HG02938 (cell line): ENCODE data around the gene IL16.
"Not testable (repeated sequence)": the region's sequence is repeated elsewhere in the genome, so short reads cannot be mapped to it uniquely, and the experiment has no call there.

Experiments
- ATAC-seq: cut with Tn5 transposase; IDR thresholded peaks from one replicate; pipeline ENCODE4 v1.9.1; 2021; ENCODE audit warnings: mild to moderate bottlenecking, moderate library complexity; ENCODE audit not compliant: unreplicated experiment

Gene IL16

DNA sequence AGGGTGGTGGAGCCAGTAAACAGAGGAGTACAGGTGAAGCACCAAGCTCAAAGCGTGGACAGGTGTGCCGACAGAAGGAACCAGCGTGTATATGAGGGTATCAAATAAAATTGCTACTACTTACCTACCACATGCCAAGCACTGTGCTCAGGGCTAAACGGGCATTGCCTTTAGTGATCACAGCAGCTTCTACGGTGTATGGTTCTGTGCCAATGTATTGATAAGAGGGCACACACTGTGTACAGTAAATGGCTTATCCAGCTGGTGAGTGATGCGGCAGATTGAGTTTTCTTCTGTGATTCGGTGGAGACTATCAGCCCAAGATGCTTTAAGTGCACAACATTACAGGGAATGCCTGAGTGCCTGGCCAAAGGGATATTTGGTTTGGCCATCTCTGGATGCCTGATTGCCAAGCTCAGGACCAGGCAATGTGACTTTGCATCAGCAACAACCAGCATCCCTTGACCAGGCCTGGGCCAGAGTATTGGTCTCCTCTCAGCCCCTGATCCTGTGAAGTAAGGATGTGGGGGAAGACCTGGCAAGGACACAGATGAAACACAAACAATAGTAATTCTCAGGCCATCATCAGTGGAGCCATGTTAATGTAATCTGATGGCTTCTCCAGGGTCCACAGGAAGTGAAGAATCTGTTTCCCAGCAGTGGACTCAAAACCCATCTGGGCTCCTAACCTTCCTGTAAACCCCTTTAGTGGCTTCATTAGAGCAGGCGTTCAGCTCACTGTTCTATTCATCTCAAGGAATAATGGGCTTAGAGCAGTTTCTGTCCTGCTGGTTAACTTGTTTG lies 113.2 kb downstream of the IL16 start:
- ATAC-seq = no peak

DNA sequence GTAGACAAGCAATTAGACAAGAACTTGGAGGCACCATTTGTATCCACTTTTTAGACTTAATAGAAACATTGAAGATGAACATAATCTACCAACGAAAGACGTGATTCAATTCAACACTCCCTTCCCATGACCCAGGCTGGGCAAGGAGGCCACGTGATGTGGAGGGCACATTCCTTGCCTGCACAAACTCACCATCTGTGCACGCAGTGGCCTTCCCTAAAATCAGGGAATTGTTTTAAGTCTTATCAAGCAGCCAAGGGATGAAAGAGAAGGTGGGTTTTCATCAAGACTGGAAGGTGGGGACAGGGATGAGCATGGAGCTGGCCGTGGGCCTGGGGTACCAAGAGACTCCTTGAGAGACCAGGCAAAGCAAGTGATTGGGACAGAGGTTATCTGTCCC lies 113.8 kb downstream of the IL16 start:
- no peak for ATAC-seq

DNA sequence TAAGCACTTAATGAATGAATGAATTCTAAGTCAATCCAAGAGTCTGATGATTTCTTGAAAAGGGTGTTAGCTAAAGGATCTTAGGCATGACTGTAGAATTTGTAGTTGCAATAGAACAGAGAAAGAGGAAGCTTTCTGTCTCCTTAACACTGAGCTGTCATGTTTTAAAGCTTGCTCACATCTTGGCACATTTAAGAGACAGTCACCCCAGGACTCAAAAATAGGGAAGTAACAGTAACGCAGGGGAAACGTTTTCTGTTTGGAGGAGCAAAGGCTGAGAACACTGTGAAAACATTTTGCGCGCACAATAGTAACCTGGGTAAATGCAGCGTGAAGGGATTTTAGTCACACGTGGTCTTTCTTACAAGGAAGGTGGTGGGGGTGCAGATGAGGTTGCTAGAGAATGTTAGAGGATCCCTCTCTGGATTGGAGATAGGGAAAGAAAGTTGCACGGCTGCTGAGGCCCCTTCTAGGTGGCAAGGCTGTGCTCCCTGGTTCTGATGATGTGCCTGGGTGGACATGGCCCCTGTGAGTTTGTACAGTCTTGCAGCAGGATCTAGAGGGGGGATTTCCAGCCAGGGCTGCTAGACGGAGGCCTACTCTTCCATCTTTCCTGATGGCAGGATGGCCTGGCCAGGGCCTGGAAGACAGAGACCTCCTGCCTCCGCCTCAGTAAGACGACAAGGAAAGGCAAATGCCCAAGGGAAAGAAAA lies 115.2 kb downstream of the IL16 start:
- peak; percentile 61 for ATAC-seq

DNA sequence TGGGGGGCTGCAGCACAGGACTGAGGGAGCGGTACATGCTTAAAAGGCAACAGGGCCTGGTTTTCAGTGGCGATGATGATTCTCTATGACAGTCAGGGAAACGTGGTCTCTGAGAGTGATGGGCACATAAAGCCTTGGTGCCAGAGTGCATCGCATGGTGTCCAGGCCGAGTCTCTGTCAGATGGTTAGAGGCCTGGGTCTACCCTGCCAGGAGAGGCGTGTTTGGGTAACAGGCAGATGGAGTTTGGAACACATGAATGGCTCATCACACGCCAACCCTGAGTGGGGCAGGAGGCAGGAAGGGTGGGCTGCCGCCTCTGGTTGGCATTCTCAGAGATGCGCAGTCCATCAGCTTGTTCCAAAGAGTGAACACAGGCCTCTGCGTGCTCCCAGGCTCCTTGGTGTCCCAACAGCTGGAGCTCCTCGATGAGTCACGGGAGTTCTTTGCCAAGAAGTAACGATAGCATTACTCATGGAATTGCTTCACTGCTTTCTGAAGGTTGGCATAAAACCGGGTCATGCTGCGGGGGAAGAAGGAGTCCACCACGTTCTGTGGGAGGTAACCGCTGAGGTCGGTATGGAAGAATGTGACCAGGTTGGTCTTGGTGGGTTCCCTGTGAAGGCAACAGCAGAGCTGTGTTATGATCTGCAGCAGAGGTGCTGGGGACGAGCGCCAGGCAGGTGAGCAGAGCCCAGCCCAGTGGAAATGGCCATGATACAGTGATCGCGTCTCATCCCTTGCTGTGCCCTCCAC lies 116.3 kb downstream of the IL16 start:
- ATAC-seq = no peak

DNA sequence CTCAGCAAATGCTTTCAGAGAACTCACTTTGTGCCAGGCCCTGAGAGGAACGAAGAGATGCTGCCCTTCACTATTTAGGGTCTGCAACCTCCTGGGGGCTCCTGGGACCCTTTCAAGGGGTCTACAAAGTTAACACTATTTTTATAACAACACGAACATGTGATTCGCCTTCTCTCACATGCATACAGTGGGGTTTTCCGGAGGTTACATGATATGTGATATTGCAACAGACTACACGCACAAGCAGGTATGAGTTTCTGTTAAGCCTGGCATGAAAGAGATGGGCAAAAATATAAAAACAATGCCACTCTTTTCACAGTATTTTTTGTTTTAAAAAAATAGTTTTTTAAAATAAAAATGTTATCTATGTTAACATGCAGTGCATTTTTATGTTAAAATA lies 117.0 kb downstream of the IL16 start:
- ATAC-seq = no peak

DNA sequence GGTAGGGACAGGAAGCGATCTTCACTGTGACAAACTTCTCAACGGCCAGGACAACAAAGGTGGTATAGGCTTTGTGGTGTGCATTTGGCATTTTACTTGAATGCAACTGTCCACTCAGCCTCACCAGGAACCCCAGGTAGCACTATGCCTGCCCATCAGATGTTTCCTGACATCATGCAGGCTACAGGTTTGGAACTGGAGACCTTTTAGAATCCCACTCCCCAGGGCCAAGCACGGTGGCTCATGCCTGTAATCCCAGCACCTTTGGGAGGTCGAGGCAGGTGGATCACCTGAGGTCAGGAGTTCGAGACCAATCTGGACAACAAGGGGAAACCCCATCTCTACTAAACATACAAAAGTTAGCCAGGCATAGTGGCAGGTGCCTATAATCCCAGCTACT lies 117.7 kb downstream of the IL16 start:
- ATAC-seq = no peak

DNA sequence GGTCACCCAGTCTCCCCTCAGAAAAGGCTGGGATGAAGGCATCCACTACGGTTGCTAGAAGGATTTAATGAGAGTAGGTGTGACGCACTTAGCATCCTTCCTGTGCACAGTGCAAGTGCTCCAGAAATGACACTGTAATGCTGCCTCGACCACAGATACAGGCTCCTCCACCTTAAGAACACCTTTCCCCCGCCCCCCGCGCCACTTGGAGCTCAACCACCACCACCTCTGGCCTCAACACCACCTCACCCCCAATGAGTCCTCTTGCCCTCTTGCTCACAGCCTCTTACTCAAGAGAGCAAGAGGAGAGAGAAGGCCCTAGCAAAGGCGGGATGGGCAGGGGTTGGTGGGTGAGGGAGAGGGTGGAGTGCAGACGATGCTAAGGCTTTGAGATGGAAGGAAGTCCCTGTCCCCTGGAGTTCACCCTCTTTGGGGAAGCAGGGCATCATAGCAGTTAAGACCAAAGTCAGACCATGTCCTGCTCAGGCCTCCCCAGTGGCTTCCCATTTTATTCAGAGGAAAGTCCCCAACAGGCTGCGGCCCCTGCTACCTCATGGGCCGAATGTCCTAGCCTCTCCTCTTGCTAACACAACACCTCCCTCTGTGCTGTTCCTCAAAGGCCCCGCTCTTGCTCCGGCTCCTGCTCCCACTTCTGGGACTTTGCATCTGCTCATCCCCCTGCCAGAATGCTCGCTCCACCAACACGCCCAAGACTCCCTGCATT lies 118.9 kb downstream of the IL16 start:
- ATAC-seq = no peak

DNA sequence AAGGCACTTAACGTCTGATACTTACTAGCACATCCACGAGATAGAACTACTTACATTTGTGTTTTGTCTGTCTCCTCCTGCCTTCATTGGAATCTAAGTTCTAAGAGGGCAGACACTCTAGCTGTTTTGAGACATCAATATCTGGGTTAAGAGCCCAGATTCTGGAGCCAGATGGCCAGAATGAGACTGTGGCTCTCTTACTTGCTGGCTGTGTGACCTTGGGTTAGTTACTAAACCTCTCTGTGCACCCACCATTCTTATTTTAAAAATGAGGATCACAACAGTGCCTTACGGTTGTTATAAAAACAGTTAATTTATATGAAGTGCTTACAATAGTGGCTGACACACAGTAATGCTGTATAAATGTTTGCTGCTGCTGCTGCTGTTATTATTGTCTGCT lies 119.6 kb downstream of the IL16 start:
- ATAC-seq = no peak

DNA sequence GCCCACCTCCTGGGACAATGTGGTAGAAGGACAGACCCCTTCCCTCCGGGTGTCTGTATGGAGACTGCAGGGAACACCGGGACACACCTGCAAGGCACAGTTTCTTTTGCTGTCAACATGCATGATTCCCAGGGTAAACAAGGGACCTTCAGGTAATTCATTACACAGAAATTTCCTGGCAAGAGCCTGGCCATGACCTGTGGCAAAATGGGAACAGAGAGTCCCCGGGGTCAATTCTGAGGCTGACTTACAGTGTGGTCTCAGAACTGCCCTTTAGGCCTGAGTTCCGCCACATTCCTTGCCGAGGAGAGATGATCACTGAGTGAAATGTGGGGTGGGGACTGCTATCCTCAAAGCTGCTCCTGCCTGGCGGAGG lies 121.0 kb downstream of the IL16 start:
- no peak for ATAC-seq

DNA sequence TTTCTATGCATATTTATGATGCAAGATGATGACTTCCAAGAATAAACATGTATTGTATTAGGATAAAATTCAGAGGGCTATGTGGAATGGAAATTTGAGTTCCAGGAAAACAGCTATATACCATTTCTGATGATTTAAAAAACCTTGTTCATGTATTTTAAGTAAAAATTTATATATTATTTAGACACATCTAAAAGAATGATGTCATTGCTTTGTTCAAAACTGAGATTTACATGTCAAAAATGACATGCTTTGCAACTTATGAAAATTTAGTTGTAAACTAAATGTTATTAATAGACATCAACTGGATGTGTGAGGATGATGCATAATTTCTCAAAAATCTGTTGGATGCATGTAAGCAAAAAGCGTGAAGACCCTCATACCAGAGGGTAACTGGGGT lies 125.0 kb downstream of the IL16 start:
- ATAC-seq = no peak

DNA sequence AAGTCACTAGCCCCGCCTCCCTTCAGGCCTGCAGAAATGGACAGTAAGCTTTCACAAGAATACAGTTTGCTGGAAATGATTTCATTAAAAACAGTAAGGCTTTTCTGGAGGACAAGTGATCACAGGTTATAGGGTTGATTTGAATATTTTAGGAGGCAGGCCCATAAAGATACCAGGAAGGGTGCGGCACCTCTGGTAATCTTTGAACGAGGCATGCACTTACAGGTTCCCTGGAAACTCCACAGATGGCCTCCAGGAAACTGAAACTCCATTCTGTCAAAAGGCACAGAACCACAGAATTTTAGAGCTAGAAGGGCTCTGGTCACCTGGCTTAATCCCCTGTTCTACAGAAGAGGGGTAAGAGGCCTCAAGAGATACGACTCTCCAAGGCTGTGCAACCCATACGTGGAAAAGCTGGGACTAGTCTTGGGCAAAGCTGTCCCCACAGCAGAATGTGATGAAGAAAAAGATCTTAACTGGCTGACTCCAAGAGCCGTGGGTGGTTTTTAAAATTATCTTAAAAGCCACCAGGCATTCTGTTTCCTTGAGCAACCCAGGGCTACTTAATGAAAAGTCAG lies 126.1 kb downstream of the IL16 start:
- no peak for ATAC-seq

DNA sequence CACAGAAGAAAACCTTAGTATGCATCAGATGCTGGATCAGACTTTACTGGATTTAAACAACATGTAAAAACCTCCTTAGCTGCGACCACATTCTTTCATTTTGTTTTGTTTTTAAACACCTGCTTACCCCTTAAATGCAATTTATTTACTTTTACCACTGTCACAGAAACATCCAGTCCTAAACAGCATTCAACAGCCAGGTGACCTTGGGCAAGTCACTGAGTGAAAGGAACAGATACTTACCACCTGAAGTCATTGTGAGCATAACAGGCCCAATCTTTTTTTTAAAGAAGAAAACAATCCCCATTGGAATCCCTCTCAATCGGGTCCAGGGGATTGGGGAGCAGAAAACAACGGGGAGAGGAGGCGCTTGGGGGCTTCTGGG lies 126.9 kb downstream of the IL16 start:
- peak; percentile 28 for ATAC-seq

DNA sequence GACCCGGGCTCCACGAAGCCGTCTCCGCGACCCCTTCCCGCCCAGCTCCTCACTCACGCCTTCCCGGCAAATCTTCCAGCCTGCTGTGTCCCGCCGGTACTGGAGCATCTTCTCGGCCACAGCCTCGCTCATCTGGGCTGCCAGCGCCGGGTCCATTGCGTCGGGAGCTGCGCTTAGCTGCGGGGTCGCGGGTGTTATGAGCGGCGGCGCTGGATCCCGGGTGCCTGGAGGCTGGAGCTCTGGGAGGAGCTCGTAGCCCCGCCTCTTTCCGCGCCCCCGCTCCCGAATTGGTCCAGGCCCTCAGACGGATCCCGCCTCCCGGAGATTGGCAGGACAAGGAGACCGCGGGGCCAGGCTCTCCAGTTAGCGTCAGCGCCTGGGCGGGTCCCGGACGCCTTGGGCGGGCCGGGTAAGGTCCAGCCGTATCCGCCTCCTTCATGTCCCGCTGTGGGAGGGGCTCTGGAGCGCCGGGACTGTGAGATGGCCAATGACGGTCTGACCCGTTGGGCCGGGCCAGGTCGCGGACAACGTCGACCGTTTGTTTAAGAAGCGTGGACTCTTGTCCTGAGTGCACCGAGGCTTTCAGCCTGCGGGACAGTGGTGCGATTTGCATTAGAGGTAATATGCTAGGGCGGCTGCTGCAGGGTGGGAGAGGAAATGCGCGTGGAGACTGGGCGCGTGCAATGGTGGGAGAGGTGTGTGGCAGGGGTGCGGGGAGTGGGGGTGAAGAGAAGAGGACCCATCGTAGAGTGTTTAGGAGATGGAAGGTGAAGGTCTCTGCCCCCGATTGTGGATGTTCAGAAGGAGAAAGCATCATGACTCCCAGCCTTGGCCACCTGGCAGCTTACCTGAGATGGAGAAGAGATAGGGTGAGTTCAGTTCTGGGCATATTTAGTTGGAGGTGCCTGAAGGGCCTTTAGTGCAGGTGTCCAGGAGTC lies 127.5 kb downstream of the IL16 start, which contains the start of gene STARD5:
Gene STARD5 (minus strand): TSS at position 198 of the 938 bp plus-strand sequence. CDS start 42 bp downstream, at position 156.
- peak; percentile 99 for ATAC-seq

DNA sequence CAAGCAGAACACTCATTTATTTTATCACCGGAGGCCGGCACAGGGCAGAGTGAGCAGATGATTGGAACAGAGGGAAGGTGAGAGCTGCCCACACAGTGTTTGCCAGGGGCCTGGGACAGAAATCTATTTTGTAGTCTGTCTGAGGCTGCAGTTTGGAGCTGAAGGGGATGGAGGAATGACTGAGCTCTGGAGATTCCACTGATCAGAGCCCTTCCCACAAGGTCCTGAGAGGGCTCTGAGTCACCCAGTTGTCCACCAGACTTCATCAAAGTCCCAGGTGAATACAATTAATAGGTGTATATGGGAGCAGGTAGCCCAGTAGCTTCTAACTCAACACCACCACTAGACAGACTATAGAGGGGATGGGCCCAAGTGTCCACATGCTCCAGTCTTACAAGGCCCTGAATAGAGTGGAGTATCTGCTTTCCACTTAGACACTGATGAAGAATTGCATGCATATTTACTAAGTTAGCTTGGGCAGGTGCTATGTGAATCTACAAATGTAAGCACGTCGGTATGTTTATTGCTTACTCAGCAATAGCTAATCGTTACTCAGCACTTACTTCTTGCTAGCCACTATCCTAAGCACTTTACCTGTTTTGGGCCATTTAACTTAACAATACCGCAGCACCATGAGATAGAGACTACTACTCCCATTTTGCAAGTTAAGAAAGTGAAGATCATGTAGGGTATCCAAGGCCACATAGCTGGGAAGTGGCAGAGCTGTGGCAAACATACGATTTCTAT lies 130.0 kb downstream of the IL16 start:
- no peak for ATAC-seq

DNA sequence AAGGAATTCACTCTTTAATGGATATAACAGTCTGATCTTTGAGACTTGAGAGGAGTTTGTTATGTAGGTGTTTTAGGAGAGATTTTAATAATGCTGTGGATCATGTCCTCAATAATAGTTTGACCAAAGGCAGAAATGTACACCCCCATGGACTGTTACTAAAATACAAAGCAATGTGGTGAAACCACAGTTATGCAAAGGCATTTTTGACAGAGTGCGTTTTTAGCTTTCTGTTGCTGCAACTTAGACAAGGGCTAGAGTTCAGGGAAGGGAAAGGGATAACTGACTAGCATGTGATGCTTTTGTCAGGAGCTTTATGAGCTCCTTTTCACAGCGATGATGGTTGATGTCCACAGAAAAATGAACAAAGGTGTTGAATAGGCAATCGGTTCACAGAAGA lies 130.8 kb downstream of the IL16 start:
- ATAC-seq = no peak

DNA sequence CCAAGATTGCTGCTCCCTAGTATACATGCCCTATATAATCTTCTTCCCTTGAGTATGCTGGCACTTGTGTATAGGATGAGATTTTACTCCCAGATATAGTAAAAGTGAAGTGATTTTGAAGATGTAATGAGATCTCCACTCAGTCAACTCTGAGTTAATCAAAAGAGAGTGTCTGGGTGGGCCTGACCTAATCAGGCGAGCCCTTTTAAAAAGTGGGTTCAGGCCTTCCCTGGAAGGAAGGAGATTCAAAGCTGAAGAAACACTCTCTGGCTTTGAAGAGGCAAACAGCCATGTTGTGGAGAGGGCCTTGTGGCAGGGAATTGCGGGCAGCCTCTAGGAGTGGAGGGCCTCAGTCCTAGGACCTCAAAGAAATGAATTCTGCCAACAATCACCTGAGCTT lies 132.8 kb downstream of the IL16 start:
- no peak for ATAC-seq

DNA sequence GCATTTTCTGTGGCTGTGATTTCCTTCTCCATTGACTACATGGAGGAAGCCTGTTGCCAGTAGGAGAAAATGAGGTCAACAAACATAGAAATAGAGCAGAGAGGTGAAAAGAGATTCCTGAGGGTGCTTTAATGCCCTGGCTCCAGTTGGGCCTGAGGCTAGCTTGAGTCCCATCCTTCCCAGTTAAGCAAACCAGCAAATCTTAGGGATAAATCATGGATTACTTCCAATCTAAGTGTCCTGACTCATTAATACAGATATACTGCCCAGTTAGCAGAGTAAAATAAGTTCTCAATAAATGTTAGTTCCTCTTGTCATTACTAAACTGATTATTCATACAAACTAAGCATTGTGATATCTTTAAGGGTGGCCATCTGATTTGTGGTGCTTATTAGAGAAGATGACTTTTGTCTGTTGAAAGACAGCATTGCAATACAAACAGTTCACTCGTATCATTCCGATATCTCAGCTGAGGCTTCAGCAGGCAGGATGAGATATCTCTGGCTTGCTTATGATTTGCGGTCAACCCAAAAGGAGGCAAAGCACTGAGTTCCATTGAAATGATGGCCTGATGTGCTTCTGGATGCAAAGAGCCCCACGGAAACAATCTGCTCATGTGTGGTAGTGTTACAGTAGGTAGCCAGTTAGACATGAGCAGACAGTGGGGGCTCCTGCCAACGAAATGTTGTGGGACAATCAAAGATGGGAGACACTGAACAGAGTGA lies 133.8 kb downstream of the IL16 start:
- no peak for ATAC-seq

DNA sequence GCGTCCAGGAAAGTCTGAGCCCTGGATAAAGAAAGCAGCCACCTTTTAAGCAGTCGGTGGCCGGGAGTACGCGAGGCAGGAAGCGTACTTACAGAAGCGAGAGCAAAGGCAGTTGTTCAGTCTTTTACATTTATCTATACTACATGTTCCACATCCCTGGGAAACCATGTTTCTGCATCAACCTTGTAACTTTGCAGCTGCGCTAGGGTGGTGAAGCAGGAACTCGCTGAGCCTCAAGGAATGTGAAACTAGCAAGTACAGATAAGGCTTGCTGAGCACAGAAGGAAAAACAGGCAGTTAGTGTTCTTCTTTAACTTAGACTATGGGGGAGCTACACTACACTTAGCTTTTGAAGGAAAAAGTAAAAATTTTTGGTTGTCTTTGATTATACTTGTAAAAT lies 134.5 kb downstream of the IL16 start:
- ATAC-seq = not testable (repeated sequence)
